NCI-H2107 (cell line): Measurements from ENCODE around the gene OLA1.

Source experiments
- DNase-seq: peaks from one replicate; lab custom pipeline; 2025; lab: John Stamatoyannopoulos, UW

The OLA1 gene

DNA sequence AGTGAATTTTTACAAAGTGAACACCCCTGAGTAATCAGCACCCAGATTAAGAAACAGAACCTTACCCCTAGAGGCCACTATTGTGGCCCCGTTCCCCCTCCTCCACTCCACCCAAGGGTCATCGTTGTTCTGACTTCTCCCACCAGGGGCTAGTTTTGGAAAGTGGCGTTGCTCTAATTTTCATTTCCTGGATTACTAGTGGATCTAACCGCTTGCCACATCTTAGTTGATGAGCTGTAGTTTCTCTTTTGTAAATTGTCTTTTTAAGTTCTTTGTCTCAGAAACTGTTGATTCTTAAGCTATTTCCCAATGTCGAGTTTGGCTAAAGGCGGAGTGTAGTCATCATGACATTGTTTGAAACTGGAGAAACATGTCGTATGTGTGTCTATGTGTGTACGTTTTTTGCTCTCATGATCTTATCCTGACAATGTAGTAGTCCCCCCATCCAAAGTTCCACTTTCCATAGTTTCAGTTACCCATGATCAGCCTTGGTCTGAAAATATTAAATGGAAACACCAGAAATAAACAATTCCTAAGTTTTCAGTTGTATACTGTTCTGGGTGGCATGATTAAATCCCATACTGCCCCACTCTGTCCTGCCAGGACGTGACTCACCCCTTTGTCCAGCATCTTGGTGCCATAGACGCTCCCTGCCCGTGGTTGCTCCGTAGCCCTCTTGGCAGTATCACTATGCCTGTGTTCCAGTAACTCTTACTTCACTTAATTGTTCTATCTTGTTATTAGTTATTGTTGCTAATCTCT lies 212.2 kb downstream of the OLA1 start:
- no peak for DNase-seq

DNA sequence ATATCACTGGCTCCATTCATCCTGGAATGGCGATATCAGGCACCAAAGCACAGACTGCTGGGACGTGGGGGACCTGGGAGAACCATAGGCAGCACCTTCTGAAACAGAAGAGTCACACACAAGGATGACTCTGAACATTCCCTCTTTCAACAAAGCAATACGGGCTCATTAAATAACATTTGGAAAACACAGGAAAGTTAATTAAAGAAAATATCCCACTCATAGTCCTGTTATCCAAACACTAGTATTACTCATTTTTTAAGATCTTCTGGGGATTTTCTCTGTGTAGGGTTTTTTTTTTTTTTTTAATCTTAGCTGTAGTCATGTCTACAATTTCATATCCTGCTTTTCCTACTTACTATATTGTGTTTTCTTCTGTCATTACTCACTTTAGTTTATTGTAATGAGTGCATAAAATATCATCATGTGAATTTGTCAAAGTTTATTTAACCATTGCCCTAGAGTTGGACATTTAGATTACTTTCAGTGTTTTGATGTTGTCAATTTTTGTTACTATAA lies 213.2 kb downstream of the OLA1 start:
- no peak for DNase-seq

DNA sequence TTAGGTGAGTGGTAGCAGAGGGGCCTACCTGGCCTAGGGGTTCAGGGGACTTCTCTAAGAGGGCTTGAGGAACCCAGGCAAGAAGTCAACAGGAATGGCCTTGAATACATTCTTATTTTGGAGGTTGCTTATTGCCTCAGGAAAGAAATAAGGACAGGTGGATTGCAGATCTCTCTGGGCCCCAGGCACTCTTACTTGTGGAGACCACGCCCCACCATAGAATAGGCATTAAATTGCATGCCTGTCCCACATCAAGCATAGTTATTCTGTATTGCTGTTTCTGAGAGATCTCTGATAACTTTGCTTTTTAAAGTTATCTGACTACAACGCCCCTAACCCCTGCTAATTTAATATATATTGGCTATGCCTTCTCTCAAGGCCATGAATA lies 215.2 kb downstream of the OLA1 start:
- DNase-seq: no peak

DNA sequence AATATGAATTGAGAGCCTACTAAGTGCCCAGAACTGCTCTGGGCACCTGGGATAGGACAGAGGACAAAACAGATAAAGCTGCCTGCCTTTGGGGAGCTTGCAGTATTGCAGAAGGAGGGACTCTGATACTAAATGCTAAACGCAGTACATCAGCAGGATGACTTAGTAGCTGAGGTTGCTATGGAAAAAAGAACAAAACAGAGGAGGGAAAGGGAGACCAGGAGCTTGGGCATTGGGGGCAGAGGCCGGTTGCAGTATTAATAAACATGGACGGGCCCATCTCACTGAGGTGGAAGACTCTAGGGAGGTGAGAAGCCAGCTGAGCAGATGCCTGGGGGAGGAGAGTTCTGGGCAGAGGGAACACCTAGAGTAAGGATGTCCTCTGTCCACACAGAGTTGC lies 217.1 kb downstream of the OLA1 start:
- no peak for DNase-seq

DNA sequence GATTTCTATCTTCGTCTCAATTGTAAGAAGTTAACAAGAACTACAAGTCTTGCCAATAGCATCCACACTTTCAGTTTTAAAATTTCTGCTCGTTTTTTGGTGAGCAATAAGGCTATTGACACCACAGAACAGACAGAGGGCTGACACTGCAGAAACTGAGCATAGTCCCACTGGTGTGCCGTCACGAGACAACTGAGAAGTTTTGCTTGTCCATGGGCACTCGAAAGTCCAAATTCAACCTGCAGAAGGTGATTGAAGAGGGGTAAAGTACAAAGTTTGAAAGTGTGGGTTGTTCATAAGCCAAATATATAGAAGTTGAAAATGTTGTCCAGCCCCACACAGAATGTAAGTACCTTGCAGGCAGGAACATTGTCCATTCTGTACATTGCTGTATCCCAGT lies 219.4 kb downstream of the OLA1 start:
- no peak for DNase-seq

GRCh38 chr2:174027956-174028355 lies 220.4 kb downstream of the OLA1 start:
- DNase-seq: no peak

DNA sequence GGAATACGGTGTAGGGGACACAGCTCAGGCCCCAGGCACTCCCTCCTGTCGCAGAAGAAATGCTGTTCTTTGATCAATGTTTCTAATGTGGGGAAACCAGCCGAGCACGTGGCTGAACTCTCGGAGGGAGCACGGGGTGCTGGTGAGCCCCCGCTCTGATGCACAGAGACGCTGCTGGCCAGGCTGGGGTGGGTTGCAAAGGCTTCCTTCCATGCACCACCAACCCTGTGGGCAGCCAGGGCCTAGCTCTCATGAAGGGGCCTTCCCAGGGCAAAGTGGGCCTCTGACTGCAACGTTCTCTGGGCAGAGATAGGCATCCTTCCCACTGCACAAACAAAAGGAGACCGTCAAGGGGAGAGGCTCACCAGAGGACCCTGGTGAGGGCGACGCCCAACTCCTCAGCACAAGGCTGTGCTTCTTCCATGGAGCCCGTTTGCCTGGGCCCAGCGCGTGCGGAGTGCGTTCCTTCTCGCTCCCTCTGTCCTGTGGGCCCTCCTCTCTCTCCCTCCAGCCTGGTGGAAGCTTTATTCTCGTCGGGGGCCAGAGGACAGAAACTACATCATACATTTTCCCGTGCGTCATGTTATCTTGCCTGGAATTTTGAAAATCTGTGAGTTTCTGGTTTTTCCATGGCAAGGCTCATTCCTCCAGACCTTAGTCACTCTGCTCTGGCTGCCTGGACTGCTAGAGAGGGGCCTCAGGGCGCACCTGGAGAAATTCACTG lies 222.0 kb downstream of the OLA1 start:
- DNase-seq: no peak

GRCh38 chr2:174025271-174026121 lies 222.8 kb downstream of the OLA1 start:
- DNase-seq: no peak

GRCh38 chr2:174024524-174025270 lies 223.6 kb downstream of the OLA1 start:
- DNase-seq: no peak

DNA sequence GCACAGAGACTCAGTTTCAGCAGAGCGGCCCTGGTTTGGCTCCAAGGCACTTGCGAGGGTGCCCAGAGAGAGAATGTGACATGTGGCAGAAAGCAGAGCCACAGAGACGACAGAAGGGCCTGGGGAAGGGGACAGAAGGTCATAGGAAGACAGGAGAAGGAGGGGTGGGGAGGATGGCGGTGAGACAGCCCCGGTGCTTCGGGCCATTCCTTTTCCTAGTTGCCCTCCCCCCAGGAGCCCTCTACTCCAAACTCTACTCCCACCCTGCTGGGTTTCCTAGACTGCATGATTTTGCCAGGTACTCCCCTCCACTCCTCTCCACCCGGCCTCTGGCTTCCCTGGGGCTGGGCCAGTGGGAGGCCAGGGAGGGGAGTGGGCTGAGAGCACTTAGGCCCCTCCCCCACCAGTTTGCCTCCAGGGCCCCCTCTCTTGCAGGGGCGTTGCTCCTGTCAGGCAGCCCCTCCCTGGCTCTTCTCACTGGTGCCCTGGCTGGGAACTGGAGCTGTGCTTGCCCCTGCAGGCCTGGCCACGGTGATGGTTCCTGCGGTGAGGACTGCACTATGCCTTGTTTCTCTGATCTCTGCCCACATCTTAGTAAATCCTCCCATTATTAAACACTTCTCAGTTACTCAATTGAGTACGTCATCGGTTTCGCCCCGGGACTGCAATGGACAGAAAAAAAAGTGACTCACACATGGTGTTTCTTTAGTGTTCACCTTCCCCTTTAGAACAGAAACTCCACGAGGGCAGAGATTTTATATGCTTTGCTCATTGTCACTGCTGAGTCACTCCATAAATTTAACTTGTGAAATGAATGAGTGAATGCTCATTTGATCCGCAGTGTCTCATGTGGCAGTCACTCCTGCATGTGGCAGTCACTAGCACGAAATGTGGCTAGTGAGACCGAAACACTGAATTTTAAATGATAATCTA lies 224.5 kb downstream of the OLA1 start:
- DNase-seq: no peak
